ENCODE data around the gene KLK2.

DNA sequence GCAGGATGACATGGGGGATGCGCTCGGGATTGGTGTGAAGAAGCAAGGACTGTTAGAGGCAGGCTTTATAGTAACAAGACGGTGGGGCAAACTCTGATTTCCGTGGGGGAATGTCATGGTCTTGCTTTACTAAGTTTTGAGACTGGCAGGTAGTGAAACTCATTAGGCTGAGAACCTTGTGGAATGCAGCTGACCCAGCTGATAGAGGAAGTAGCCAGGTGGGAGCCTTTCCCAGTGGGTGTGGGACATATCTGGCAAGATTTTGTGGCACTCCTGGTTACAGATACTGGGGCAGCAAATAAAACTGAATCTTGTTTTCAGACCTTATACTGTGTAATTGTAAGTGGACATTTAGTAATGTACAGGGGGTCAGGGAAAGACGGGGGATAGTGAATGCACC, 7.0 kb downstream of the KLK2 start:
- TF ChIP-seq POLR2A (IDR thresholded peaks at IDR 0.05): no peak
- TF ChIP-seq, protein P1, sequence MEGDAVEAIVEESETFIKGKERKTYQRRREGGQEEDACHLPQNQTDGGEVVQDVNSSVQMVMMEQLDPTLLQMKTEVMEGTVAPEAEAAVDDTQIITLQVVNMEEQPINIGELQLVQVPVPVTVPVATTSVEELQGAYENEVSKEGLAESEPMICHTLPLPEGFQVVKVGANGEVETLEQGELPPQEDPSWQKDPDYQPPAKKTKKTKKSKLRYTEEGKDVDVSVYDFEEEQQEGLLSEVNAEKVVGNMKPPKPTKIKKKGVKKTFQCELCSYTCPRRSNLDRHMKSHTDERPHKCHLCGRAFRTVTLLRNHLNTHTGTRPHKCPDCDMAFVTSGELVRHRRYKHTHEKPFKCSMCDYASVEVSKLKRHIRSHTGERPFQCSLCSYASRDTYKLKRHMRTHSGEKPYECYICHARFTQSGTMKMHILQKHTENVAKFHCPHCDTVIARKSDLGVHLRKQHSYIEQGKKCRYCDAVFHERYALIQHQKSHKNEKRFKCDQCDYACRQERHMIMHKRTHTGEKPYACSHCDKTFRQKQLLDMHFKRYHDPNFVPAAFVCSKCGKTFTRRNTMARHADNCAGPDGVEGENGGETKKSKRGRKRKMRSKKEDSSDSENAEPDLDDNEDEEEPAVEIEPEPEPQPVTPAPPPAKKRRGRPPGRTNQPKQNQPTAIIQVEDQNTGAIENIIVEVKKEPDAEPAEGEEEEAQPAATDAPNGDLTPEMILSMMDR (IDR thresholded peaks at IDR 0.05): no peak
- no peak for TF ChIP-seq EP300 (IDR thresholded peaks at IDR 0.05)

Data from tibial nerve (tissue), 4 donors.